ENCODE measurements around the gene USP1. TPM values are rescaled to one million over a fixed set of nuclear protein-coding genes. Genes with fewer than 3 reads are reported as not detected.

Gene USP1
- total RNA-seq, 1 experiment from 2014 or later: 64.6 TPM

DNA sequence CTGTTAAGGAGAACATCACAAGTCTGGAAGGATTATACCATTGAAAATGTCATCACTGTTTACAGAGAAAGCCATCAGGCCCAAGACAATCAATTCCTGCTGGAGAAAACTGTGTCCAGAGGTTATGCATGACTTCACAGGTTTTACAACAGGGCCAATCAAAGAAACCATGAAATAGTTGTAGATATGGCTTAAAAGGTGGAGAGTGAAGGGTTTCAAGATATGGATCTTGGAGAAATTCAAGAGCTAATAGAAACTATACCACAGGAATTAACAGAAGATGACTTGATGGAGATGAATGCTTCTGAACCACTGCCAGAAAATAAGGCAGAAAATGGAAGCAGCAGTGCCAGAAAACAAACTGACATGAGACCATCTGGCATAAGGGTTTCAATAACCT lies 30.2 kb downstream of the USP1 start:
- H3K23me2 ChIP-seq (ENCODE audit: insufficient read length, low read depth, low read length, poor library complexity, severe bottlenecking): no peaks in the 10 kb centered on the region
- Mint-ChIP-seq H3K4me1 (no peaks in the 10 kb centered on the region), H3K36me3 (ENCODE audit: insufficient read depth in 1 of 3, low read depth in 3 of 3) (peaks cover 35 to 48% (median 46%) of the 10 kb centered on the region in 3 experiments)

More for the DNA sequence above, 30.2 kb downstream of the USP1 start:
- no peaks in the 10 kb centered on the region for H4K20me1 ChIP-seq (ENCODE audit: control insufficient read depth, insufficient read depth, insufficient read length)
- H3K18ac ChIP-seq (ENCODE audit: insufficient read length, low read depth, low read length): no peak overlapping the region
- no peak overlapping the region for H2BK120ac ChIP-seq (ENCODE audit: low read depth, low read length, poor library complexity, severe bottlenecking)
- H2BK15ac ChIP-seq (ENCODE audit: low read depth, low read length): no peak overlapping the region
- no peaks in the 10 kb centered on the region for H3K79me1 ChIP-seq (ENCODE audit: insufficient read depth, low read depth, low read length, poor library complexity, severe bottlenecking)
- no peak overlapping the region for H4K91ac ChIP-seq (ENCODE audit: insufficient read length, low read depth, low read length)
- no peak for DNase-seq
- H4K5ac ChIP-seq (ENCODE audit: insufficient read length, low read depth, low read length): no peak overlapping the region
- TF ChIP-seq, protein P1, sequence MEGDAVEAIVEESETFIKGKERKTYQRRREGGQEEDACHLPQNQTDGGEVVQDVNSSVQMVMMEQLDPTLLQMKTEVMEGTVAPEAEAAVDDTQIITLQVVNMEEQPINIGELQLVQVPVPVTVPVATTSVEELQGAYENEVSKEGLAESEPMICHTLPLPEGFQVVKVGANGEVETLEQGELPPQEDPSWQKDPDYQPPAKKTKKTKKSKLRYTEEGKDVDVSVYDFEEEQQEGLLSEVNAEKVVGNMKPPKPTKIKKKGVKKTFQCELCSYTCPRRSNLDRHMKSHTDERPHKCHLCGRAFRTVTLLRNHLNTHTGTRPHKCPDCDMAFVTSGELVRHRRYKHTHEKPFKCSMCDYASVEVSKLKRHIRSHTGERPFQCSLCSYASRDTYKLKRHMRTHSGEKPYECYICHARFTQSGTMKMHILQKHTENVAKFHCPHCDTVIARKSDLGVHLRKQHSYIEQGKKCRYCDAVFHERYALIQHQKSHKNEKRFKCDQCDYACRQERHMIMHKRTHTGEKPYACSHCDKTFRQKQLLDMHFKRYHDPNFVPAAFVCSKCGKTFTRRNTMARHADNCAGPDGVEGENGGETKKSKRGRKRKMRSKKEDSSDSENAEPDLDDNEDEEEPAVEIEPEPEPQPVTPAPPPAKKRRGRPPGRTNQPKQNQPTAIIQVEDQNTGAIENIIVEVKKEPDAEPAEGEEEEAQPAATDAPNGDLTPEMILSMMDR (conservative IDR thresholded peaks at IDR 0.05): no peak
- H3K27ac ChIP-seq (ENCODE audit: insufficient read length, low read depth, low read length): no peak overlapping the region
- no peak overlapping the region for H3K56ac ChIP-seq (ENCODE audit: insufficient read length, low read depth, low read length)
- H3T11ph ChIP-seq (ENCODE audit: low read length): no peak overlapping the region
- H2BK5ac ChIP-seq (ENCODE audit: insufficient read length, low read length): no peak overlapping the region
- no peaks in the 10 kb centered on the region for H3K9me3 ChIP-seq (ENCODE audit: control insufficient read depth, low read depth, low read length)
- H2BK12ac ChIP-seq (ENCODE audit: insufficient read length, low read depth, low read length): no peak overlapping the region
- H3K14ac ChIP-seq (ENCODE audit: insufficient read depth, low read length): no peak overlapping the region
- no peak overlapping the region for H3K4ac ChIP-seq (ENCODE audit: low read depth, low read length)
- H3K23ac ChIP-seq (ENCODE audit: insufficient read length, low read depth, low read length): no peak overlapping the region
- no peak overlapping the region for H2BK20ac ChIP-seq (ENCODE audit: low read depth, low read length, poor library complexity, severe bottlenecking)
- H3K4me2 ChIP-seq (ENCODE audit: insufficient read depth, insufficient read length, low read length): no peak overlapping the region
- no peaks in the 10 kb centered on the region for H3K27me3 Mint-ChIP-seq (ENCODE audit: low read depth)
- H2AK5ac ChIP-seq (ENCODE audit: insufficient read length, low read length): no peak overlapping the region
- no peaks in the 10 kb centered on the region for H3K79me2 ChIP-seq (ENCODE audit: insufficient read depth, low read length)
- no peak overlapping the region for H2AFZ ChIP-seq (ENCODE audit: low read length)
- H3K9ac ChIP-seq (ENCODE audit: extremely low read depth, insufficient read length, low read length): no peak overlapping the region
- H3K4me1 ChIP-seq (ENCODE audit: insufficient read depth, low read length): no peaks in the 10 kb centered on the region
- H3K9me3 Mint-ChIP-seq: peaks cover 9 to 11% of the 10 kb centered on the region in 2 experiments; a peak in 3 of 5 replicates
- H3K27me3 ChIP-seq (ENCODE audit: insufficient read depth, low read length): no peaks in the 10 kb centered on the region
- no peak overlapping the region for H3K4me3 Mint-ChIP-seq
- no peak overlapping the region for H4K8ac ChIP-seq (replicated peaks; ENCODE audit: insufficient read length, low read depth, low read length)
- H3K27ac Mint-ChIP-seq: no peak overlapping the region

Data from H9 (cell line).